Measurements from ENCODE around the gene SOS2.

Gene SOS2

GRCh38 chr14:50260511-50260910 lies 29.1 kb upstream of the SOS2 start:
- H3K4me3 ChIP-seq (ENCODE audit: low read depth, low read length), result no peak overlapping the region
- no peaks in the 10 kb centered on the region for H3K36me3 ChIP-seq (replicated peaks)
- in situ Hi-C loops (cut with HindIII; ENCODE audit: low pct_ligation_motif_present, low sequenced_read_pairs), result no loop called here
- no peaks in the 10 kb centered on the region for H3K27me3 ChIP-seq (replicated peaks)
- DNase-seq, result peak; percentile 16
- H3K27ac ChIP-seq, result no peak overlapping the region
- TF ChIP-seq, protein P1, sequence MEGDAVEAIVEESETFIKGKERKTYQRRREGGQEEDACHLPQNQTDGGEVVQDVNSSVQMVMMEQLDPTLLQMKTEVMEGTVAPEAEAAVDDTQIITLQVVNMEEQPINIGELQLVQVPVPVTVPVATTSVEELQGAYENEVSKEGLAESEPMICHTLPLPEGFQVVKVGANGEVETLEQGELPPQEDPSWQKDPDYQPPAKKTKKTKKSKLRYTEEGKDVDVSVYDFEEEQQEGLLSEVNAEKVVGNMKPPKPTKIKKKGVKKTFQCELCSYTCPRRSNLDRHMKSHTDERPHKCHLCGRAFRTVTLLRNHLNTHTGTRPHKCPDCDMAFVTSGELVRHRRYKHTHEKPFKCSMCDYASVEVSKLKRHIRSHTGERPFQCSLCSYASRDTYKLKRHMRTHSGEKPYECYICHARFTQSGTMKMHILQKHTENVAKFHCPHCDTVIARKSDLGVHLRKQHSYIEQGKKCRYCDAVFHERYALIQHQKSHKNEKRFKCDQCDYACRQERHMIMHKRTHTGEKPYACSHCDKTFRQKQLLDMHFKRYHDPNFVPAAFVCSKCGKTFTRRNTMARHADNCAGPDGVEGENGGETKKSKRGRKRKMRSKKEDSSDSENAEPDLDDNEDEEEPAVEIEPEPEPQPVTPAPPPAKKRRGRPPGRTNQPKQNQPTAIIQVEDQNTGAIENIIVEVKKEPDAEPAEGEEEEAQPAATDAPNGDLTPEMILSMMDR (IDR thresholded peaks at IDR 0.05; ENCODE audit: low read depth, low read length, missing control alignments), result peak; percentile 63

GRCh38 chr14:50260072-50260471 lies 28.7 kb upstream of the SOS2 start:
- TF ChIP-seq, protein P1 (IDR thresholded peaks at IDR 0.05; ENCODE audit: low read depth, low read length, missing control alignments), result no peak
- H3K36me3 ChIP-seq (replicated peaks), result no peaks in the 10 kb centered on the region
- no peak for DNase-seq
- no peak overlapping the region for H3K27ac ChIP-seq
- H3K27me3 ChIP-seq (replicated peaks), result no peaks in the 10 kb centered on the region
- H3K4me3 ChIP-seq (ENCODE audit: low read depth, low read length), result no peak overlapping the region
- in situ Hi-C loops (cut with HindIII; ENCODE audit: low pct_ligation_motif_present, low sequenced_read_pairs), result no loop called here

DNA sequence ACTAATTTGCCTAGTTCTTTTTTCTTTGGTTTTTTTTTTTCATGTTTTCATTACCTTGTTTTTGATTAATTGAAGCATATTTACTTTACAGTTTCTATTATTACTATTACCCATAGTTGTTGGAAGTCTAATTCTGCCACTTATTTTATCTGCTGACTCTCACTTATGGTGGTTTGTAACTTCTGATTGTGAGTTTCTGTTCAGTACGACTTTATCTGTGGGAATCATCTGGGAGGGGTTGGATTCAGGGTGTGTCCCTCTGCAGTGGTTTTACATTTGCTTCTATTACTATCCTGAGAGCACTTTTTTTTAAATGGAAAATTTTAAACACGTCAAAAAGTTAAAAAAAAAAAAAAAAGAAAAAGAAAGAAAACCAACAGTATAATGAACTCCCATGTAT lies 26.4 kb upstream of the SOS2 start:
- no peaks in the 10 kb centered on the region for H3K27me3 ChIP-seq (replicated peaks)
- no peak for DNase-seq
- in situ Hi-C loops (cut with HindIII; ENCODE audit: low pct_ligation_motif_present, low sequenced_read_pairs), result no loop called here
- TF ChIP-seq, protein P1 (IDR thresholded peaks at IDR 0.05; ENCODE audit: low read depth, low read length, missing control alignments), result no peak
- no peak overlapping the region for H3K27ac ChIP-seq
- H3K36me3 ChIP-seq (replicated peaks), result no peaks in the 10 kb centered on the region
- no peak overlapping the region for H3K4me3 ChIP-seq (ENCODE audit: low read depth, low read length)

DNA sequence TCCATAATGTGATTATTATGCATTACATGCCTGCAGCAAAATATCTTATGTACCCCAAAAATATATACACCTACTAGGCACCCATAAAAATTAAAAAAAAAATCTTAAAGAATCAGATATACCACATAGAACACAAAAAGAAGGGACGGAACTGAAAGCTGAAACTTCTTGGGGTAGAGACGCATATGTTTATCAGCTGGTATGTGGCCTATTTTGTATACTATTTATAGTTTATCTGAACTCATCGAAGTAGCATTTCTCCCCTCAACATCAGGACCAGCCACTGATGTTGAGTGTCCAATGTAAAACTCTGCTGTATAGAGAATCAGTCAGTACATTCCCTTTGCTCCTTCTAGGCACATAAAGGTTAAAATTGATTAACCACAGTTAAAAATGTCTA lies 22.9 kb upstream of the SOS2 start:
- DNase-seq, result no peak
- TF ChIP-seq, protein P1 (IDR thresholded peaks at IDR 0.05; ENCODE audit: low read depth, low read length, missing control alignments), result no peak
- Histone ChIP-seq H3K27me3 (replicated peaks) (no peaks in the 10 kb centered on the region), H3K27ac (no peak overlapping the region), H3K36me3 (replicated peaks) (no peaks in the 10 kb centered on the region), H3K4me3 (ENCODE audit: low read depth, low read length) (no peak overlapping the region)
- in situ Hi-C loops (cut with HindIII; ENCODE audit: low pct_ligation_motif_present, low sequenced_read_pairs), result no loop called here

- no peaks in the 10 kb centered on the region for H3K27me3 ChIP-seq (replicated peaks)
- H3K4me3 ChIP-seq (ENCODE audit: low read depth, low read length), result no peak overlapping the region
- H3K36me3 ChIP-seq (replicated peaks), result no peaks in the 10 kb centered on the region
- in situ Hi-C loops (cut with HindIII; ENCODE audit: low pct_ligation_motif_present, low sequenced_read_pairs), result no loop called here
- TF ChIP-seq, protein P1 (IDR thresholded peaks at IDR 0.05; ENCODE audit: low read depth, low read length, missing control alignments), result no peak
- no peak overlapping the region for H3K27ac ChIP-seq
- no peak for DNase-seq
Observed at GRCh38 chr14:50249136-50249775, 17.9 kb upstream of the SOS2 start.

- in situ Hi-C loops (cut with HindIII; ENCODE audit: low pct_ligation_motif_present, low sequenced_read_pairs), result no loop called here
- TF ChIP-seq, protein P1 (IDR thresholded peaks at IDR 0.05; ENCODE audit: low read depth, low read length, missing control alignments), result no peak
- H3K27me3 ChIP-seq (replicated peaks), result no peaks in the 10 kb centered on the region
- no peaks in the 10 kb centered on the region for H3K36me3 ChIP-seq (replicated peaks)
- H3K27ac ChIP-seq, result no peak overlapping the region
- no peak for DNase-seq
- H3K4me3 ChIP-seq (ENCODE audit: low read depth, low read length), result no peak overlapping the region
Observed at GRCh38 chr14:50247245-50247644, 15.9 kb upstream of the SOS2 start.

All from brain microvascular endothelial cell (primary cell).